IMR-90 (cell line): ENCODE data around the gene VWA5A. TPM values are rescaled to one million over a fixed set of nuclear protein-coding genes. Genes with fewer than 3 reads are reported as not detected.
A peak's percentile ranks its signal among the peaks of the same experiment; 100 is the strongest.

Source experiments
- ATAC-seq: fragments of 200-7000 bp; cut with Tn5 transposase; 2 replicates; pipeline ENCODE4 v1.9.1; 2020; ENCODE audit warnings: low read depth, mild to moderate bottlenecking, moderate library complexity
- BruUV-seq: library from RNA; stranded (reverse); fragments of 400-500 nt; replicated peaks from 2 replicates; lab custom pipeline; 2021; lab: Mats Ljungman, UMichigan
- CTCF ChIA-PET: fragments of 300-600 bp; formaldehyde crosslinking; extraction: SDS; loops from one replicate; lab custom pipeline; 2021; ENCODE audit warnings: antibody characterized with exemption; lab: Yijun Ruan, JAX
- POLR2A ChIA-PET: fragments of 300-600 bp; sonication (Branson Sonifier 250); formaldehyde crosslinking; loops from one replicate; lab custom pipeline; 2022; ENCODE audit warnings: antibody characterized with exemption; ENCODE audit not compliant: unreplicated experiment; lab: Charles Lee
- DNase-seq: peaks from one replicate; pipeline ENCODE4 v3.0.0; 2013
- H2AFZ ChIP-seq: replicated peaks from 2 replicates; pipeline ENCODE3; 2013; ENCODE audit warnings: low read length, mild to moderate bottlenecking; ENCODE audit not compliant: poor library complexity
- H2AK5ac ChIP-seq: 2 replicates; pipeline ENCODE4 v1.6.1; 2013; ENCODE audit warnings: low read depth, low read length, inconsistent platforms
- H2AK9ac ChIP-seq: replicated peaks from 2 replicates; pipeline ENCODE3; 2013; ENCODE audit warnings: mild to moderate bottlenecking, low read depth, low read length, moderate library complexity; ENCODE audit not compliant: poor library complexity
- H2BK120ac ChIP-seq: 2 replicates; pipeline ENCODE4 v1.6.1; 2013; ENCODE audit warnings: low read depth, low read length, inconsistent platforms
- H2BK15ac ChIP-seq: 3 replicates; pipeline ENCODE4 v1.6.1; 2013; ENCODE audit warnings: low read depth, low read length, inconsistent platforms
- H2BK20ac ChIP-seq: 2 replicates; pipeline ENCODE4 v1.6.1; 2013; ENCODE audit warnings: low read depth, mild to moderate bottlenecking, inconsistent platforms, low read length, moderate library complexity
- H2BK5ac ChIP-seq: 2 replicates; pipeline ENCODE4 v1.6.1; 2013; ENCODE audit warnings: mild to moderate bottlenecking, low read depth, low read length, inconsistent platforms; ENCODE audit not compliant: poor library complexity, severe bottlenecking
- H3K14ac ChIP-seq: replicated peaks from 2 replicates; pipeline ENCODE4 v1.6.1; 2013; ENCODE audit warnings: low read depth, low read length, inconsistent platforms
- H3K18ac ChIP-seq: 2 replicates; pipeline ENCODE4 v1.6.1; 2013; ENCODE audit warnings: low read depth, low read length, control low read depth
- H3K23ac ChIP-seq: 2 replicates; pipeline ENCODE4 v1.6.1; 2013; ENCODE audit warnings: low read depth, low read length, inconsistent platforms
- H3K27ac ChIP-seq: 2 replicates; pipeline ENCODE4 v1.5.1; 2013; ENCODE audit warnings: mild to moderate bottlenecking, control low read depth, low read length; ENCODE audit not compliant: insufficient read depth
- H3K27me3 ChIP-seq: 2 replicates; pipeline ENCODE4 v1.6.1; 2013; ENCODE audit warnings: low read length; ENCODE audit not compliant: control insufficient read depth, insufficient read depth
- H3K36me3 ChIP-seq: 2 replicates; pipeline ENCODE4 v1.6.1; 2013; ENCODE audit warnings: low read length, mixed read lengths; ENCODE audit not compliant: control insufficient read depth, insufficient read depth
- H3K4ac ChIP-seq: 2 replicates; pipeline ENCODE4 v1.6.1; 2013; ENCODE audit warnings: low read depth, low read length, inconsistent platforms
- H3K4me1 ChIP-seq: 2 replicates; pipeline ENCODE4 v1.6.1; 2013; ENCODE audit warnings: low read length, mixed read lengths; ENCODE audit not compliant: control insufficient read depth, insufficient read depth
- H3K4me2 ChIP-seq: 2 replicates; pipeline ENCODE4 v1.6.1; 2013; ENCODE audit warnings: low read depth, mild to moderate bottlenecking, control low read depth, low read length, moderate library complexity
- H3K4me3 ChIP-seq: 2 replicates; pipeline ENCODE4 v1.5.1; 2013; ENCODE audit warnings: low read depth, mild to moderate bottlenecking, control low read depth, low read length, moderate library complexity; ENCODE audit not compliant: insufficient read depth
- H3K56ac ChIP-seq: 2 replicates; pipeline ENCODE4 v1.6.1; 2013; ENCODE audit warnings: low read length, inconsistent platforms; ENCODE audit not compliant: insufficient read depth; ENCODE audit errors: extremely low read depth
- H3K79me1 ChIP-seq, 2 experiments: 2 replicates each; pipeline ENCODE4 v1.6.1; 2013; ENCODE audit warnings: low read length in 2 of 2, inconsistent platforms in 1 of 2, low read depth in 1 of 2
- H3K9ac ChIP-seq: 2 replicates; pipeline ENCODE4 v1.6.1; 2013; ENCODE audit warnings: low read depth, low read length, control low read depth
- H3K9me1 ChIP-seq: 2 replicates; pipeline ENCODE4 v1.6.1; 2013; ENCODE audit warnings: low read length, inconsistent platforms; ENCODE audit not compliant: insufficient read depth
- H3K9me3 ChIP-seq: 2 replicates; pipeline ENCODE4 v1.6.1; 2013; ENCODE audit warnings: low read length; ENCODE audit not compliant: control insufficient read depth, insufficient read depth
- H4K20me1 ChIP-seq: 2 replicates; pipeline ENCODE4 v1.6.1; 2013; ENCODE audit warnings: low read length, inconsistent platforms; ENCODE audit not compliant: insufficient read depth
- H4K5ac ChIP-seq: 2 replicates; pipeline ENCODE4 v1.6.1; 2013; ENCODE audit warnings: mild to moderate bottlenecking, low read depth, low read length, control low read depth
- H4K8ac ChIP-seq, 2 experiments: 2 replicates each; pipeline ENCODE4 v1.6.1; 2013; ENCODE audit warnings: low read depth in 2 of 2, low read length in 2 of 2, control low read depth in 1 of 2, inconsistent platforms in 1 of 2
- H4K91ac ChIP-seq: 2 replicates; pipeline ENCODE4 v1.6.1; 2013; ENCODE audit warnings: low read depth, low read length, inconsistent platforms; ENCODE audit not compliant: insufficient read depth
- CEBPB ChIP-seq: IDR thresholded peaks from 2 replicates; pipeline ENCODE4 v1.6.1; 2012; ENCODE audit warnings: low read depth, low read length, improper control_type of control experiment
- ELK1 ChIP-seq: fragments of 150-350 bp; IDR thresholded peaks from 2 replicates; pipeline ENCODE4 v1.6.1; 2016; ENCODE audit warnings: low read depth, mild to moderate bottlenecking, low read length, moderate library complexity, borderline replicate concordance
- FOS ChIP-seq: fragments of 150-350 bp; IDR thresholded peaks from 2 replicates; pipeline ENCODE4 v1.6.1; 2016; ENCODE audit warnings: low read depth, low read length
- MXI1 ChIP-seq: IDR thresholded peaks from 2 replicates; pipeline ENCODE4 v1.6.1; 2012; ENCODE audit warnings: low read depth, mild to moderate bottlenecking, low read length, moderate library complexity, borderline replicate concordance
- NFE2L2 ChIP-seq: fragments of 150-350 bp; IDR thresholded peaks from 2 replicates; pipeline ENCODE4 v1.6.1; 2016; ENCODE audit warnings: low read depth, mild to moderate bottlenecking, low read length
- WGBS, 2 experiments: methylation state at CpG; one replicate each; pipeline versions ENCODE4 v1.1.5 to v1.1.7; 2013; ENCODE audit warnings: missing lambda C conversion rate in 2 of 2; ENCODE audit not compliant: insufficient read length in 1 of 2; ENCODE audit errors: extremely low coverage in 2 of 2; 5-methylcytosine and 5-hydroxymethylcytosine counted together
- dilution Hi-C: fragments of 300-500 bp; cut with HindIII; formaldehyde crosslinking; loops from one replicate; pipeline ENCODE4 v1.14.3; 2018; ENCODE audit warnings: low sequenced_read_pairs; ENCODE audit not compliant: unreplicated experiment
- in situ Hi-C: fragments of 300-500 bp; cut with MboI; formaldehyde crosslinking; loops from 3 replicates; pipeline ENCODE4 v1.14.3; 2019; ENCODE audit warnings: low sequenced_read_pairs, inconsistent platforms, mixed read lengths
- intact Hi-C: fragments of 100-400 bp; cut with micrococcal nuclease; formaldehyde crosslinking; loops from 2 replicates; pipeline ENCODE4 v1.10.0; 2022
- polyA plus RNA-seq, 3 experiments: library from polyadenylated mRNA; depleted of rRNA; stranded (reverse); fragments of >200 nt; gene quantifications; 2 replicates each; pipeline ENCODE4 v1.2.3, GENCODE V29; 2012; ENCODE audit warnings: low replicate concordance in 1 of 3
- total RNA-seq: library from RNA; depleted of rRNA; stranded (reverse); fragments of >200 nt; gene quantifications from 2 replicates; pipeline ENCODE4 v1.2.3, GENCODE V29; 2012

The VWA5A gene
- total and polyA plus RNA-seq, 2 of the 4 experiments (the other 2 are of a cell fraction) = 5.6 to 6.8 TPM

DNA sequence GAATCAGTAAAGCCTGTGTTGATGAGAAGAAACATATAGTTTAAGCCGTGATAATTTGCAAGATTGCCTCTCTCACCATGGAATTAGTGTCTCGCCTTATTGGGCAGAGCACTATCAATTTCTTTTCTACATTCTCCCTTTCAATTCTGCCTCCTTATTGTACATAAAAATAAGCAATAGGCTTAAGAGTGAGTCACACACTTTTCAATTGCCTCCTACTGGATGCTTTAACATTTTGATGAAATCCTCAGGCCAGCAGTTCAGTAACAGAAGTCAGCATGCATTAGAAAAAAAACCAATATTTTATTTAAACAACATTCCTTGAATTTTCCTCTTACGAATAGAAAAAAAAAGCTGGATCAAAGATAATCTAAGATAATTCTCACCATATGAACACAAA, 33.8 kb upstream of the VWA5A start:
- no peak overlapping the region for H2AFZ ChIP-seq
- TF ChIP-seq FOS = no peak
- no peak for TF ChIP-seq ELK1
- no peak for TF ChIP-seq CEBPB
- no peak for TF ChIP-seq MXI1
- TF ChIP-seq NFE2L2 = no peak
- H3K27ac ChIP-seq = no peak overlapping the region
- H2BK15ac ChIP-seq = no peak overlapping the region
- no peak overlapping the region for H2BK5ac ChIP-seq
- H3K23ac ChIP-seq = no peak overlapping the region
- H3K4me3 ChIP-seq = no peak overlapping the region
- POLR2A ChIA-PET = no interaction called here
- no peak overlapping the region for H3K18ac ChIP-seq
- CTCF ChIA-PET = interaction anchor here (0.6 to 1.3 kb wide), 2 partner anchors 10 to 269 kb away, joined by 3 to 4 read pairs; no protein-coding TSS in a partner anchor
- no peak overlapping the region for H4K5ac ChIP-seq
- no peak overlapping the region for H4K91ac ChIP-seq
- H4K20me1 ChIP-seq = no peaks in the 10 kb centered on the region
- H3K56ac ChIP-seq = no peak overlapping the region
- DNase-seq (no peak), ATAC-seq (peak; percentile 57)
- no peak overlapping the region for H4K8ac ChIP-seq
- no TSS peak for BruUV-seq
- no peaks in the 10 kb centered on the region for H3K36me3 ChIP-seq
- intact Hi-C loops = no loop called here
- no peaks in the 10 kb centered on the region for H3K9me1 ChIP-seq
- in situ Hi-C loops = no loop called here
- no peak overlapping the region for H3K14ac ChIP-seq
- dilution Hi-C loops = no loop called here
- H3K9ac ChIP-seq = no peak overlapping the region
- no peak overlapping the region for H3K4me2 ChIP-seq
- no peak overlapping the region for H2BK20ac ChIP-seq
- no peaks in the 10 kb centered on the region for H3K9me3 ChIP-seq
- H3K4me1 ChIP-seq = no peaks in the 10 kb centered on the region; the same call in 1 of the 2 replicates
- H3K27me3 ChIP-seq = peaks cover 15% of the 10 kb centered on the region
- no peaks in the 10 kb centered on the region for H3K79me1 ChIP-seq
- no CpG with 5 or more reads among the region's 3 CpGs for WGBS, 2 experiments
- H2AK5ac ChIP-seq = no peak overlapping the region
- no peak overlapping the region for H3K4ac ChIP-seq
- no peak overlapping the region for H2AK9ac ChIP-seq
- H2BK120ac ChIP-seq = no peak overlapping the region
